ENCODE measurements around the gene RGS1. TPM values are rescaled to one million over a fixed set of nuclear protein-coding genes. Genes with fewer than 3 reads are reported as not detected.

The RGS1 gene
- total RNA-seq, 1 experiment from 2014 or later: not detected

GRCh38 chr1:192598589-192598988 lies 23.0 kb downstream of the RGS1 start:
- H3K9me3 ChIP-seq (ENCODE audit: low read length): no peaks in the 10 kb centered on the region
- no peaks in the 10 kb centered on the region for H3K36me3 ChIP-seq (ENCODE audit: low read depth, low read length)
- H3K9me2 ChIP-seq (replicated peaks; ENCODE audit: low read length): no peaks in the 10 kb centered on the region
- H3K79me2 ChIP-seq (ENCODE audit: low read length): no peaks in the 10 kb centered on the region
- H3K4me2 ChIP-seq (ENCODE audit: low read length): no peak overlapping the region
- DNase-seq (no peak), ATAC-seq (no peak)
- no peak overlapping the region for H3K4me3 ChIP-seq (ENCODE audit: low read length)
- H2AFZ ChIP-seq (ENCODE audit: low read length): no peak overlapping the region
- no peaks in the 10 kb centered on the region for H3K27me3 ChIP-seq (ENCODE audit: low read length)
- no TSS peak for BruUV-seq (replicated peaks)
- no peak overlapping the region for H3K27ac ChIP-seq (ENCODE audit: low read length)
- no peak for TF ChIP-seq EZH2 (IDR thresholded peaks at IDR 0.05; ENCODE audit: low read length, unreplicated experiment)
- TF ChIP-seq EZH2phosphoT487 (IDR thresholded peaks at IDR 0.05; ENCODE audit: borderline replicate concordance, low read length): no peak
- TF ChIP-seq CTCF (conservative IDR thresholded peaks at IDR 0.05; ENCODE audit: low read depth, low read length): no peak
- no peaks in the 10 kb centered on the region for H4K20me1 ChIP-seq (ENCODE audit: low read length)
- CTCF ChIA-PET: no interaction called here
- no peak overlapping the region for H3K9ac ChIP-seq (ENCODE audit: low read length)
- intact Hi-C loops (cut with micrococcal nuclease): no loop called here
- H3K4me1 ChIP-seq (ENCODE audit: insufficient read depth, low read length): peaks cover 14% of the 10 kb centered on the region
- no peaks in the 10 kb centered on the region for H3F3A ChIP-seq (ENCODE audit: low read length, unreplicated experiment)
- POLR2A ChIA-PET (ENCODE audit: unreplicated experiment): interaction anchor here (0.7 kb wide), 1 partner anchor 187 kb away, joined by 4 read pairs; no protein-coding TSS in a partner anchor

GRCh38 chr1:192600275-192600674 lies 24.7 kb downstream of the RGS1 start:
- H3F3A ChIP-seq (ENCODE audit: low read length, unreplicated experiment): no peaks in the 10 kb centered on the region
- no peak overlapping the region for H3K27ac ChIP-seq (ENCODE audit: low read length)
- no peaks in the 10 kb centered on the region for H3K9me3 ChIP-seq (ENCODE audit: low read length)
- H2AFZ ChIP-seq (ENCODE audit: low read length): no peak overlapping the region
- DNase-seq (no peak), ATAC-seq (no peak)
- POLR2A ChIA-PET (ENCODE audit: unreplicated experiment): no interaction called here
- no peak overlapping the region for H3K4me2 ChIP-seq (ENCODE audit: low read length)
- H3K36me3 ChIP-seq (ENCODE audit: low read depth, low read length): no peaks in the 10 kb centered on the region
- no peaks in the 10 kb centered on the region for H3K27me3 ChIP-seq (ENCODE audit: low read length)
- peaks cover 14% of the 10 kb centered on the region for H3K4me1 ChIP-seq (ENCODE audit: insufficient read depth, low read length)
- H3K4me3 ChIP-seq (ENCODE audit: low read length): no peak overlapping the region
- no TSS peak for BruUV-seq (replicated peaks)
- no peaks in the 10 kb centered on the region for H4K20me1 ChIP-seq (ENCODE audit: low read length)
- CTCF ChIA-PET: interaction anchor here (0.5 kb wide), 1 partner anchor 60 kb away, joined by 3 read pairs; no protein-coding TSS in a partner anchor
- H3K9ac ChIP-seq (ENCODE audit: low read length): no peak overlapping the region
- intact Hi-C loops (cut with micrococcal nuclease): no loop called here
- no peaks in the 10 kb centered on the region for H3K9me2 ChIP-seq (replicated peaks; ENCODE audit: low read length)
- H3K79me2 ChIP-seq (ENCODE audit: low read length): no peaks in the 10 kb centered on the region
- TF ChIP-seq EZH2phosphoT487 (IDR thresholded peaks at IDR 0.05; ENCODE audit: borderline replicate concordance, low read length): no peak
- TF ChIP-seq EZH2 (IDR thresholded peaks at IDR 0.05; ENCODE audit: low read length, unreplicated experiment): no peak
- no peak for TF ChIP-seq CTCF (conservative IDR thresholded peaks at IDR 0.05; ENCODE audit: low read depth, low read length)

- intact Hi-C loops (cut with micrococcal nuclease): no loop called here
- H4K20me1 ChIP-seq (ENCODE audit: low read length): no peaks in the 10 kb centered on the region
- no peak overlapping the region for H3K4me3 ChIP-seq (ENCODE audit: low read length)
- no peaks in the 10 kb centered on the region for H3K36me3 ChIP-seq (ENCODE audit: low read depth, low read length)
- TF ChIP-seq EZH2 (IDR thresholded peaks at IDR 0.05; ENCODE audit: low read length, unreplicated experiment) (no peak), EZH2phosphoT487 (IDR thresholded peaks at IDR 0.05; ENCODE audit: borderline replicate concordance, low read length) (no peak), CTCF (conservative IDR thresholded peaks at IDR 0.05; ENCODE audit: low read depth, low read length) (no peak)
- peak overlapping the region; percentile 19; the same call in 1 of the 2 replicates for H3K4me2 ChIP-seq (ENCODE audit: low read length)
- no peaks in the 10 kb centered on the region for H3F3A ChIP-seq (ENCODE audit: low read length, unreplicated experiment)
- H3K9ac ChIP-seq (ENCODE audit: low read length): no peak overlapping the region
- CTCF ChIA-PET: no interaction called here
- DNase-seq: no peak
- POLR2A ChIA-PET (ENCODE audit: unreplicated experiment): no interaction called here
- no peaks in the 10 kb centered on the region for H3K9me3 ChIP-seq (ENCODE audit: low read length)
- no peaks in the 10 kb centered on the region for H3K27me3 ChIP-seq (ENCODE audit: low read length)
- no peaks in the 10 kb centered on the region for H3K79me2 ChIP-seq (ENCODE audit: low read length)
- no peak; the same call in 1 of the 2 replicates for ATAC-seq
- no peak overlapping the region for H2AFZ ChIP-seq (ENCODE audit: low read length)
- no peaks in the 10 kb centered on the region for H3K9me2 ChIP-seq (replicated peaks; ENCODE audit: low read length)
- peaks cover 14% of the 10 kb centered on the region for H3K4me1 ChIP-seq (ENCODE audit: insufficient read depth, low read length)
- BruUV-seq (replicated peaks): no TSS peak
- no peak overlapping the region for H3K27ac ChIP-seq (ENCODE audit: low read length)
Measured at GRCh38 chr1:192601143-192601542, 25.6 kb downstream of the RGS1 start.
